Natural killer cell treated with Interleukin-12 subunit alpha and Interleukin-12 subunit beta and Interleukin-15 and Interleukin-18, amount 100 ng/mL, for 72 hours (primary cell): ENCODE data around the gene TFR2. TPM values are rescaled to one million over a fixed set of nuclear protein-coding genes. Genes with fewer than 3 reads are reported as not detected.

Experiments used
- ATAC-seq, 2 donors: fragments of 150-1000 bp; cut with Tn5 transposase in 1 of 2; sonication (Bioruptor Pico), chemical (Tn5 transposase) in 1 of 2; 2 replicates each; pipeline ENCODE4 v1.10.0; 2021
- DNase-seq: peaks from one replicate; pipeline ENCODE4 v3.0.0; 2022; ENCODE audit warnings: low spot score
- H3K27ac Mint-ChIP-seq, 2 donors: 1 replicate in 1 of 2; 2 replicates in 1 of 2; pipeline ENCODE4 v1.8.0; 2022; ENCODE audit warnings: mixed read lengths in 2 of 2, mild to moderate bottlenecking in 1 of 2, moderate library complexity in 1 of 2
- H3K27me3 Mint-ChIP-seq, 2 donors: 1 replicate in 1 of 2; 2 replicates in 1 of 2; pipeline ENCODE4 v1.8.0; 2022; ENCODE audit warnings: mixed read lengths in 2 of 2
- H3K36me3 Mint-ChIP-seq: one replicate; pipeline ENCODE4 v1.8.0; 2022; ENCODE audit warnings: mixed read lengths
- H3K4me1 Mint-ChIP-seq, 2 donors: 1 replicate in 1 of 2; 2 replicates in 1 of 2; pipeline ENCODE4 v1.8.0; 2022; ENCODE audit warnings: low read depth in 2 of 2, mixed read lengths in 2 of 2, mild to moderate bottlenecking in 1 of 2
- H3K4me3 Mint-ChIP-seq: one replicate; pipeline ENCODE4 v1.8.0; 2022; ENCODE audit warnings: mixed read lengths
- H3K9me3 Mint-ChIP-seq: 2 replicates; pipeline ENCODE4 v1.8.0; 2022; ENCODE audit warnings: mixed read lengths
- total RNA-seq, 2 donors: library from RNA; stranded (reverse); gene quantifications; one replicate each; pipeline ENCODE4 v1.2.3, GENCODE V29; 2022

Gene TFR2
- total RNA-seq, 2 donors from 2014 or later = 10.1 to 34.1 TPM

- peak overlapping the region; percentile 86 for H3K4me3 Mint-ChIP-seq
- no peak for ATAC-seq
These were observed 36.1 kb downstream of the TFR2 start for GRCh38 chr7:100604976-100605911.

GRCh38 chr7:100604028-100604975 is 37.0 kb downstream of the TFR2 start:
- peak; percentile 89 for DNase-seq
- H3K4me3 Mint-ChIP-seq = peak overlapping the region; percentile 86
- ATAC-seq = peak; percentile 84 to 87
- H3K36me3 Mint-ChIP-seq = no peaks in the 10 kb centered on the region
- H3K9me3 Mint-ChIP-seq = no peaks in the 10 kb centered on the region
- H3K27ac Mint-ChIP-seq = peak overlapping the region; percentile 63 to 77
- H3K4me1 Mint-ChIP-seq = peaks cover 7 to 21% of the 10 kb centered on the region in 2 donors
- no peaks in the 10 kb centered on the region for H3K27me3 Mint-ChIP-seq

More at GRCh38 chr7:100604976-100605911, 36.1 kb downstream of the TFR2 start:
- no peaks in the 10 kb centered on the region for H3K9me3 Mint-ChIP-seq
- H3K36me3 Mint-ChIP-seq = no peaks in the 10 kb centered on the region
- H3K27me3 Mint-ChIP-seq = no peaks in the 10 kb centered on the region
- DNase-seq = peak; percentile 66
- peaks cover 7 to 21% of the 10 kb centered on the region in 2 donors for H3K4me1 Mint-ChIP-seq
- H3K27ac Mint-ChIP-seq = peak overlapping the region in 1 of 2 donors; percentile 33

- Mint-ChIP-seq H3K27me3 (no peaks in the 10 kb centered on the region), H3K27ac (peak overlapping the region; percentile 63 to 77), H3K36me3 (no peaks in the 10 kb centered on the region), H3K9me3 (no peaks in the 10 kb centered on the region), H3K4me3 (peak overlapping the region; percentile 86), H3K4me1 (peaks cover 7 to 21% of the 10 kb centered on the region in 2 donors)
- DNase-seq (no peak), ATAC-seq (no peak)
These were observed 37.7 kb downstream of the TFR2 start for GRCh38 chr7:100603726-100604027.

- DNase-seq (no peak), ATAC-seq (no peak)
- Mint-ChIP-seq H3K4me1 (peaks cover 10 to 25% of the 10 kb centered on the region in 2 donors), H3K4me3 (peak overlapping the region; percentile 86), H3K27me3 (no peaks in the 10 kb centered on the region), H3K27ac (peak overlapping the region; percentile 63 to 77), H3K9me3 (no peaks in the 10 kb centered on the region), H3K36me3 (no peaks in the 10 kb centered on the region)
These were observed 38.2 kb downstream of the TFR2 start for GRCh38 chr7:100602889-100603725.

GRCh38 chr7:100600730-100601038 is 40.7 kb downstream of the TFR2 start:
- H3K36me3 Mint-ChIP-seq = no peaks in the 10 kb centered on the region
- H3K4me1 Mint-ChIP-seq = peaks cover 11 to 21% of the 10 kb centered on the region in 2 donors
- no peak for ATAC-seq
- H3K9me3 Mint-ChIP-seq = no peaks in the 10 kb centered on the region
- H3K4me3 Mint-ChIP-seq = no peak overlapping the region
- H3K27ac Mint-ChIP-seq = no peak overlapping the region
- H3K27me3 Mint-ChIP-seq = no peaks in the 10 kb centered on the region
- DNase-seq = no peak

GRCh38 chr7:100599911-100600729 is 41.2 kb downstream of the TFR2 start:
- H3K36me3 Mint-ChIP-seq = no peaks in the 10 kb centered on the region
- no peaks in the 10 kb centered on the region for H3K27me3 Mint-ChIP-seq
- ATAC-seq = no peak
- H3K27ac Mint-ChIP-seq = no peak overlapping the region
- no peaks in the 10 kb centered on the region for H3K9me3 Mint-ChIP-seq
- DNase-seq = no peak
- H3K4me3 Mint-ChIP-seq = no peak overlapping the region
- peaks cover 11 to 15% of the 10 kb centered on the region in 2 donors for H3K4me1 Mint-ChIP-seq

- peak overlapping the region in 1 of 2 donors; percentile 14 for H3K27ac Mint-ChIP-seq
- no peaks in the 10 kb centered on the region for H3K36me3 Mint-ChIP-seq
- ATAC-seq (no peak), DNase-seq (no peak)
- H3K4me1 Mint-ChIP-seq = peaks cover 4 to 9% of the 10 kb centered on the region in 2 donors
- no peak overlapping the region for H3K4me3 Mint-ChIP-seq
- no peaks in the 10 kb centered on the region for H3K27me3 Mint-ChIP-seq
- H3K9me3 Mint-ChIP-seq = no peaks in the 10 kb centered on the region
These were observed 42.9 kb downstream of the TFR2 start for GRCh38 chr7:100598425-100598824.

GRCh38 chr7:100595188-100595587 is 46.2 kb downstream of the TFR2 start:
- peaks cover 4% of the 10 kb centered on the region in 2 donors for H3K4me1 Mint-ChIP-seq
- no peak overlapping the region for H3K4me3 Mint-ChIP-seq
- no peak for DNase-seq
- H3K27me3 Mint-ChIP-seq = peaks cover 4 to 6% of the 10 kb centered on the region in 2 donors
- no peak for ATAC-seq
- no peaks in the 10 kb centered on the region for H3K36me3 Mint-ChIP-seq
- no peaks in the 10 kb centered on the region for H3K9me3 Mint-ChIP-seq
- H3K27ac Mint-ChIP-seq = no peak overlapping the region

GRCh38 chr7:100591596-100591995 is 49.8 kb downstream of the TFR2 start:
- no peak overlapping the region for H3K27ac Mint-ChIP-seq
- no peak for ATAC-seq
- DNase-seq = no peak
- no peak overlapping the region for H3K4me3 Mint-ChIP-seq
- H3K4me1 Mint-ChIP-seq = no peaks in the 10 kb centered on the region
- no peaks in the 10 kb centered on the region for H3K36me3 Mint-ChIP-seq
- H3K27me3 Mint-ChIP-seq = peaks cover 6 to 8% of the 10 kb centered on the region in 2 donors
- H3K9me3 Mint-ChIP-seq = no peaks in the 10 kb centered on the region

GRCh38 chr7:100590077-100590737 is 51.1 kb downstream of the TFR2 start:
- DNase-seq = no peak
- no peak for ATAC-seq
- H3K27me3 Mint-ChIP-seq = peaks cover 6 to 8% of the 10 kb centered on the region in 2 donors
- peaks cover 3% of the 10 kb centered on the region in 2 donors for H3K4me1 Mint-ChIP-seq
- no peaks in the 10 kb centered on the region for H3K9me3 Mint-ChIP-seq
- H3K4me3 Mint-ChIP-seq = no peak overlapping the region
- H3K36me3 Mint-ChIP-seq = no peaks in the 10 kb centered on the region
- H3K27ac Mint-ChIP-seq = no peak overlapping the region

GRCh38 chr7:100589341-100589947 is 51.9 kb downstream of the TFR2 start:
- H3K27me3 Mint-ChIP-seq = peaks cover 6 to 8% of the 10 kb centered on the region in 2 donors
- no peaks in the 10 kb centered on the region for H3K36me3 Mint-ChIP-seq

GRCh38 chr7:100588438-100588837 is 52.9 kb downstream of the TFR2 start:
- peak overlapping the region; percentile 42 for H3K4me3 Mint-ChIP-seq
- H3K27ac Mint-ChIP-seq = no peak overlapping the region
- H3K36me3 Mint-ChIP-seq = no peaks in the 10 kb centered on the region
- peaks cover 18 to 20% of the 10 kb centered on the region in 2 donors for H3K4me1 Mint-ChIP-seq
- peaks cover 6 to 8% of the 10 kb centered on the region in 2 donors for H3K27me3 Mint-ChIP-seq
- no peak for DNase-seq
- ATAC-seq = no peak
- no peaks in the 10 kb centered on the region for H3K9me3 Mint-ChIP-seq

More at GRCh38 chr7:100589341-100589947, 51.9 kb downstream of the TFR2 start:
- no peak overlapping the region for H3K4me3 Mint-ChIP-seq
- DNase-seq = no peak
- ATAC-seq = no peak
- no peak overlapping the region for H3K27ac Mint-ChIP-seq
- no peaks in the 10 kb centered on the region for H3K9me3 Mint-ChIP-seq
- peaks cover 9 to 10% of the 10 kb centered on the region in 2 donors for H3K4me1 Mint-ChIP-seq
